H1 (cell line): ENCODE measurements around the gene RETREG3. TPM values are rescaled to one million over a fixed set of nuclear protein-coding genes. Genes with fewer than 3 reads are reported as not detected.

Experiments used
- CTCF ChIA-PET: fragments of 300-600 bp; sonication (Branson Sonifier 250); formaldehyde crosslinking; loops from one replicate; lab custom pipeline; 2021; ENCODE audit not compliant: partially characterized antibody; lab: Charles Lee
- POLR2A ChIA-PET: fragments of 300-600 bp; sonication (Branson Sonifier 250); formaldehyde crosslinking; loops from one replicate; lab custom pipeline; 2021; ENCODE audit warnings: inconsistent platforms; ENCODE audit not compliant: partially characterized antibody; lab: Charles Lee
- DNase-seq, 2 experiments: peaks; one replicate each; pipeline versions ENCODE4 v3.0.0 to v3.0.0-alpha.2; 2010 to 2022; ENCODE audit warnings: low spot score in 2 of 2, low read depth in 1 of 2, mixed read lengths in 1 of 2
- FAIRE-seq: peaks from 2 replicates; lab custom pipeline; 2011; peaks lifted over from hg19 to GRCh38; lab: Jason Lieb, UNC
- H2AFZ ChIP-seq: 2 replicates; pipeline ENCODE4 v1.8.1; 2012; ENCODE audit warnings: low read length, inconsistent platforms
- H2AK5ac ChIP-seq: 2 replicates; pipeline ENCODE4 v1.6.1; 2013; ENCODE audit warnings: low read depth, low read length
- H2BK120ac ChIP-seq: replicated peaks from 2 replicates; pipeline ENCODE3; 2013; ENCODE audit warnings: low read depth, low read length, inconsistent platforms
- H2BK12ac ChIP-seq: 2 replicates; pipeline ENCODE4 v1.6.1; 2013; ENCODE audit warnings: low read depth, low read length
- H2BK15ac ChIP-seq: 2 replicates; pipeline ENCODE4 v1.6.1; 2013; ENCODE audit warnings: low read length
- H2BK20ac ChIP-seq: 2 replicates; pipeline ENCODE4 v1.6.1; 2013; ENCODE audit warnings: low read length
- H2BK5ac ChIP-seq: 2 replicates; pipeline ENCODE4 v1.6.1; 2013; ENCODE audit warnings: low read depth, low read length
- H3K14ac ChIP-seq: 2 replicates; pipeline ENCODE4 v1.6.1; 2013; ENCODE audit warnings: inconsistent platforms; ENCODE audit not compliant: insufficient read length
- H3K18ac ChIP-seq: 2 replicates; pipeline ENCODE4 v1.6.1; 2013; ENCODE audit warnings: low read length; ENCODE audit errors: extremely low read depth
- H3K23ac ChIP-seq: 2 replicates; pipeline ENCODE4 v1.6.1; 2013; ENCODE audit warnings: inconsistent platforms; ENCODE audit not compliant: insufficient read length
- H3K23me2 ChIP-seq: 2 replicates; pipeline ENCODE4 v1.6.1; 2013; ENCODE audit warnings: low read depth, low read length
- H3K27ac ChIP-seq: 2 replicates; pipeline ENCODE4 v1.6.1; 2011; ENCODE audit warnings: low read depth, low read length, inconsistent platforms
- H3K27me3 ChIP-seq, 4 experiments: replicated peaks in 1 of 4; 1 replicate in 1 of 4; 2 replicates in 3 of 4; pipeline versions ENCODE4 v1.6.1 to v1.8.1; 2011 to 2013; ENCODE audit warnings: low read length in 3 of 4, mild to moderate bottlenecking in 3 of 4, inconsistent platforms in 2 of 4, mixed read lengths in 2 of 4, moderate library complexity in 1 of 4; ENCODE audit not compliant: control insufficient read depth in 3 of 4, insufficient read depth in 3 of 4; ENCODE audit errors: extremely low read depth in 1 of 4
- H3K36me3 ChIP-seq, 4 experiments: 2 replicates each; pipeline versions ENCODE4 v1.6.1 to v1.8.1; 2011 to 2013; ENCODE audit warnings: mild to moderate bottlenecking in 4 of 4, low read length in 3 of 4, moderate library complexity in 2 of 4, control low read depth in 1 of 4, inconsistent platforms in 1 of 4; ENCODE audit not compliant: insufficient read depth in 4 of 4, control insufficient read depth in 2 of 4
- H3K4ac ChIP-seq: replicated peaks from 2 replicates; pipeline ENCODE3; 2013; ENCODE audit warnings: low read length, low read depth, mixed read lengths, inconsistent platforms; ENCODE audit not compliant: insufficient read length
- H3K4me1 ChIP-seq, 4 experiments: replicated peaks in 1 of 4; 1 replicate in 1 of 4; 2 replicates in 3 of 4; pipeline versions ENCODE4 v1.6.1 to v1.8.1; 2011 to 2013; ENCODE audit warnings: low read length in 3 of 4, inconsistent platforms in 2 of 4, mixed read lengths in 1 of 4; ENCODE audit not compliant: insufficient read depth in 4 of 4, control insufficient read depth in 3 of 4
- H3K4me2 ChIP-seq, 2 experiments: 2 replicates each; pipeline versions ENCODE4 v1.6.1 to v1.8.1; 2011 to 2013; ENCODE audit warnings: low read depth in 2 of 2, low read length in 2 of 2, control low read depth in 1 of 2, inconsistent platforms in 1 of 2, mild to moderate bottlenecking in 1 of 2; ENCODE audit not compliant: insufficient read depth in 1 of 2
- H3K4me3 ChIP-seq, 4 experiments: fragments of 200-600, 300-600 bp in 1 of 4; sonication (generic), shearing (Covaris generic), sonication (Bioruptor Twin) in 1 of 4; 2 replicates each; pipeline versions ENCODE4 v1.5.1 to v1.8.1; 2011 to 2016; ENCODE audit warnings: low read length in 4 of 4, low read depth in 3 of 4, control low read depth in 2 of 4, inconsistent platforms in 2 of 4, mild to moderate bottlenecking in 2 of 4, mixed read lengths in 1 of 4, moderate library complexity in 1 of 4; ENCODE audit not compliant: insufficient read depth in 2 of 4; ENCODE audit errors: extremely low read depth in 1 of 4
- H3K56ac ChIP-seq: replicated peaks from 2 replicates; pipeline ENCODE3; 2013; ENCODE audit warnings: low read depth, mild to moderate bottlenecking, mixed read lengths, low read length, inconsistent platforms; ENCODE audit not compliant: insufficient read length
- H3K79me1 ChIP-seq: 2 replicates; pipeline ENCODE4 v1.6.1; 2013; ENCODE audit warnings: low read depth, low read length, control low read depth
- H3K79me2 ChIP-seq, 2 experiments: 2 replicates each; pipeline versions ENCODE4 v1.6.1 to v1.8.1; 2012 to 2013; ENCODE audit warnings: low read length in 2 of 2, mild to moderate bottlenecking in 2 of 2, inconsistent platforms in 1 of 2; ENCODE audit not compliant: insufficient read depth in 2 of 2, control insufficient read depth in 1 of 2
- H3K9ac ChIP-seq, 4 experiments: replicated peaks in 1 of 4; 1 replicate in 1 of 4; 2 replicates in 3 of 4; pipeline versions ENCODE4 v1.6.1 to v1.8.1; 2011 to 2013; ENCODE audit warnings: low read depth in 3 of 4, low read length in 3 of 4, control low read depth in 2 of 4, mild to moderate bottlenecking in 2 of 4, moderate library complexity in 2 of 4, inconsistent platforms in 1 of 4; ENCODE audit errors: extremely low read depth in 1 of 4
- H3K9me3 ChIP-seq, 2 experiments: 2 replicates each; pipeline versions ENCODE4 v1.6.1 to v1.8.1; 2012 to 2013; ENCODE audit warnings: mild to moderate bottlenecking in 2 of 2, moderate library complexity in 2 of 2, control low read depth in 1 of 2, inconsistent platforms in 1 of 2, low read depth in 1 of 2, low read length in 1 of 2, mixed read lengths in 1 of 2; ENCODE audit not compliant: insufficient read depth in 2 of 2
- H4K20me1 ChIP-seq, 2 experiments: replicated peaks in 1 of 2; 2 replicates each; pipeline versions ENCODE3 to v1.8.1; 2011 to 2013; ENCODE audit warnings: inconsistent platforms in 2 of 2, low read length in 2 of 2, mild to moderate bottlenecking in 1 of 2; ENCODE audit not compliant: insufficient read depth in 2 of 2, control insufficient read depth in 1 of 2
- H4K5ac ChIP-seq: 2 replicates; pipeline ENCODE4 v1.6.1; 2013; ENCODE audit warnings: low read length, low read depth, mixed read lengths, inconsistent platforms; ENCODE audit not compliant: insufficient read length
- H4K8ac ChIP-seq: 2 replicates; pipeline ENCODE4 v1.8.0; 2013; ENCODE audit warnings: mild to moderate bottlenecking, moderate library complexity, low read length, inconsistent platforms; ENCODE audit not compliant: insufficient read depth; ENCODE audit errors: extremely low read depth
- H4K91ac ChIP-seq: replicated peaks from 2 replicates; pipeline ENCODE3; 2013; ENCODE audit warnings: low read length, mixed read lengths, inconsistent platforms; ENCODE audit not compliant: insufficient read length
- FOSL1 ChIP-seq: IDR thresholded peaks from 2 replicates; pipeline ENCODE4 v1.6.1; 2011; ENCODE audit warnings: mild to moderate bottlenecking, low read depth, low read length, moderate library complexity; ENCODE audit not compliant: insufficient read depth
- POU5F1 ChIP-seq: IDR thresholded peaks from 2 replicates; pipeline ENCODE4 v1.6.1; 2011; ENCODE audit warnings: low read depth, mild to moderate bottlenecking, low read length, moderate library complexity
- WGBS, 2 experiments: shearing (Covaris generic) in 1 of 2; methylation state at CpG; one replicate each; pipeline versions ENCODE4 v1.1.6 to v1.1.7; 2013 to 2015; ENCODE audit warnings: low lambda C conversion rate in 2 of 2, mixed read lengths in 2 of 2, inconsistent platforms in 1 of 2, low coverage in 1 of 2, missing lambda C conversion rate in 1 of 2; ENCODE audit not compliant: insufficient replicate concordance in 2 of 2, insufficient coverage in 1 of 2, insufficient read length in 1 of 2; ENCODE audit errors: extremely low coverage in 1 of 2, missing lambda C conversion rate in 1 of 2; 5-methylcytosine and 5-hydroxymethylcytosine counted together
- polyA plus RNA-seq, 7 experiments: library from polyadenylated mRNA; depleted of rRNA in 3 of 7; stranded (reverse) in 5 of 7; unstranded in 2 of 7; fragments of >200 nt in 5 of 7; fragments of 200-250 nt in 2 of 7; gene quantifications; 1 replicate in 5 of 7; 2 replicates in 1 of 7; 4 replicates in 1 of 7; pipeline versions ENCODE4 v1.2.1 to v1.2.3, GENCODE V29; 2011 to 2013; ENCODE audit warnings: missing spikeins in 2 of 7, mixed read lengths in 2 of 7
- total RNA-seq: library from RNA; stranded (reverse); fragmentation: NEBNext Ultra II Directional; extraction: Animal tissue kit (Norgen Biotek cat#: 25700); gene quantifications from 2 replicates; pipeline ENCODE4 v1.2.1, GENCODE V29; 2021

Gene RETREG3
- total and polyA plus RNA-seq, 2 of the 8 experiments (the other 6 are each of a cell fraction or from before 2014, with no cell fraction given): 23.7 to 42.6 TPM

DNA sequence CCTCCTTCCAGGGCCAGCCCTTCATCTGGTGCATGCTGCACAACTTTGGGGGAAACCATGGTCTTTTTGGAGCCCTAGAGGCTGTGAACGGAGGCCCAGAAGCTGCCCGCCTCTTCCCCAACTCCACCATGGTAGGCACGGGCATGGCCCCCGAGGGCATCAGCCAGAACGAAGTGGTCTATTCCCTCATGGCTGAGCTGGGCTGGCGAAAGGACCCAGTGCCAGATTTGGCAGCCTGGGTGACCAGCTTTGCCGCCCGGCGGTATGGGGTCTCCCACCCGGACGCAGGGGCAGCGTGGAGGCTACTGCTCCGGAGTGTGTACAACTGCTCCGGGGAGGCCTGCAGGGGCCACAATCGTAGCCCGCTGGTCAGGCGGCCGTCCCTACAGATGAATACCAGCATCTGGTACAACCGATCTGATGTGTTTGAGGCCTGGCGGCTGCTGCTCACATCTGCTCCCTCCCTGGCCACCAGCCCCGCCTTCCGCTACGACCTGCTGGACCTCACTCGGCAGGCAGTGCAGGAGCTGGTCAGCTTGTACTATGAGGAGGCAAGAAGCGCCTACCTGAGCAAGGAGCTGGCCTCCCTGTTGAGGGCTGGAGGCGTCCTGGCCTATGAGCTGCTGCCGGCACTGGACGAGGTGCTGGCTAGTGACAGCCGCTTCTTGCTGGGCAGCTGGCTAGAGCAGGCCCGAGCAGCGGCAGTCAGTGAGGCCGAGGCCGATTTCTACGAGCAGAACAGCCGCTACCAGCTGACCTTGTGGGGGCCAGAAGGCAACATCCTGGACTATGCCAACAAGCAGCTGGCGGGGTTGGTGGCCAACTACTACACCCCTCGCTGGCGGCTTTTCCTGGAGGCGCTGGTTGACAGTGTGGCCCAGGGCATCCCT lies 65.7 kb downstream of the RETREG3 start:
- no peak overlapping the region for H2BK12ac ChIP-seq
- H3K4me2 ChIP-seq: no peak overlapping the region
- no peaks in the 10 kb centered on the region; the same call in 1 of the 2 replicates for H3K79me1 ChIP-seq
- no peak overlapping the region for H3K14ac ChIP-seq
- FAIRE-seq (no peak), DNase-seq (no peak)
- no peak overlapping the region for H2BK5ac ChIP-seq
- peaks cover 0 to 5% (median 4%) of the 10 kb centered on the region in 4 experiments; a peak in 4 of 7 replicates for H3K4me1 ChIP-seq
- H3K18ac ChIP-seq: no peak overlapping the region
- no peak overlapping the region for H3K56ac ChIP-seq
- peaks cover 0 to 15% (median 8%) of the 10 kb centered on the region in 4 experiments; a peak in 5 of 8 replicates for H3K36me3 ChIP-seq
- POLR2A ChIA-PET: interaction anchor here (0.6 kb wide), 1 partner anchor 11 kb away, joined by 3 read pairs; no protein-coding TSS in a partner anchor
- H2AFZ ChIP-seq: no peak overlapping the region
- H4K91ac ChIP-seq: no peak overlapping the region
- no peak overlapping the region for H3K9ac ChIP-seq
- H2BK120ac ChIP-seq: no peak overlapping the region
- no peak overlapping the region for H2BK15ac ChIP-seq
- no peaks in the 10 kb centered on the region for H3K79me2 ChIP-seq
- no peaks in the 10 kb centered on the region for H3K9me3 ChIP-seq
- H3K4ac ChIP-seq: no peak overlapping the region
- H3K23ac ChIP-seq: no peak overlapping the region
- WGBS, 2 experiments: 92% methylated on average over 39 of the region's 39 CpGs; no CpG with 5 or more reads in 1 of the 2 experiments
- H4K8ac ChIP-seq: no peak overlapping the region
- H3K4me3 ChIP-seq: no peak overlapping the region
- no peak overlapping the region for H4K5ac ChIP-seq
- H2BK20ac ChIP-seq: no peak overlapping the region
- H3K23me2 ChIP-seq: no peaks in the 10 kb centered on the region; the same call in 1 of the 2 replicates
- no peak overlapping the region for H3K27ac ChIP-seq
- H3K27me3 ChIP-seq: no peaks in the 10 kb centered on the region
- TF ChIP-seq POU5F1 (no peak), FOSL1 (no peak)
- CTCF ChIA-PET: interaction anchor here (1.1 to 2.3 kb wide), 4 partner anchors 14 to 113 kb away, joined by 3 to 6 read pairs (median 4); no protein-coding TSS in a partner anchor
- H2AK5ac ChIP-seq: no peak overlapping the region
- H4K20me1 ChIP-seq: peaks cover 1 to 4% of the 10 kb centered on the region in 2 experiments
